Stimulated activated CD4-positive, alpha-beta T cell treated with anti-CD3 and anti-CD28 coated beads, Interleukin-1b, Interleukin-23, amount 100 ng/mL, for 48 hours (primary cell): ENCODE measurements around the gene RASSF9.

Source experiments
- DNase-seq: peaks from one replicate; pipeline ENCODE4 v3.0.0-alpha.2; 2020

RASSF9 gene

DNA sequence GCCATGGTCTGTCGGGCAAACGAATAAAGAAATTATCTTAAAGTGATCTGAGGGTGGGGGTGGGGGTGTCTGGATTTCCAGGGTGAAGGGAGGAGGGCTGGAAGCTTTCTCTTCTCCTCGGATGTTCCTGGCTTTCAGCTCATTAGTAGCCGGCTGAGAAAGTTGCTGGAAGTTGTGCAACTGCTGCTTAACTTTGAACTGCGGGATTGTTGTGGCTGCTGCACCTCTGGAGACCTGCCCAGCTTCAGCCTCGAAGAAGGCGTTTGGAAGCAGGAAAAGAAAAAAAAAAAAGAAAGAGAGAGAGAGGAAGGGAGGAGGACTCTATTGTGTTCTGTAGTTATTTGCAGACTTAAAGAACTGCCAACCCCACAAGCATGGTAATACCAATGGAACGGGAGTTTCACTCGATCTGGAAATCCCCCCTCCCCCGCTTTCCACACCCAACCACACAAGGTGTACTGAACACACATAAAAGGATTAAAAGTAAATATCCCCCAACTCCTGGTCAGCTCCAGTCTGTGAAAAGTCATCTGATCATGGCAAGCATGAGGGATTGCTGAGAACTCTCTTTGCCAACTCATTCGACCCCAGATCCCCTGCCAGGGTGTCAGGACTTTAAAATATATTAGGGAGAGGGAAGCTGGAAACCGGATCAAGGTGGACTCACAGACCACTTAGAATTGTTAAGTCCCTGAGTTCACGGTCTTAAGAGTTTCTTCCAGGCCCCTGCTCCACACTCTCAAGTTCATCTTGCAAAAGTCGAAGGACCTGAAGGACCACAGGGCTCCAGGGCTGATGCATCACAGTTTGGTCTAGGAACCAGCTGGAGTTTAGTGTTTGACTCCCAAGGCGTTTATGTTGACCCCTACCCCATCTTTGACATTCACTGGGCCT, at the start of gene RASSF9:
RASSF9 (minus strand) TSS at position 213 of the 894 bp plus-strand sequence; CDS start at position 5, 208 bp downstream.
- no peak for DNase-seq

DNA sequence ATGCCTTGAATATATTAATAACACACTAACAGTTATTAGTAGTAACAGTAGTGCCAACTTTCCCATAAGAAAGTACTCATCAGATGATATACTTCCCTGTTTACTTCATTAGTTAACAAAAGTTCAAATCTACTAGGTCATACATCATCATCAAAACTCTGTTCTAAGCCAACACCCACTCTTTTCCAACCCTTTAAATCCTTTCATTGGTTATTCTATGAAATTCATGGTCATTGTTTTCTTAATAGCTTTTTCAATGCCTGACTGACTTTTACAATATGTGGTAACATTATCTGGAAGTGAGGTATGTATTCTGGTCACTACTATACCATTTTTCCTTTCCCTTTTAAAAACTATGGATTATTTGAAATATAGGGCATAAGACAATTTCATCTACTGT, 47.6 kb upstream of the RASSF9 start:
- no peak for DNase-seq

DNA sequence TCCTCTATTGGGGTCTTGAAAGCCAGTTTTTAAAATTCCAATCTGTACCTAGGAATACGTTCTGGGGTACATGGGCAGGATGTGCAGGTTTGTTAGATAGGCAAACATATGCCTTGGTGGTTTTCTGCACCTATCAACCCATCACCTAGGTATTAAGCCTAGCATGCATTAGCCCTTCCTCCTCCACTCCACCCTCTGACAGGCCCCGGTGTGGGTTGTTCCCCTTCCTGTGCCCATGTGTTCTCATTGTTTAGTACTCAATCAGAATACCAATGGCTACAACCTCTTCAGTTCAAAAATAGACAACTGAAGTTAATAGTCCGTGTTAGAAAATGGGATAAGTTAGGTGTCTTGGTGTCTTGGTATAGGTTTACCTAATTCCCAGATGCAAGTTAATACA, 41.2 kb upstream of the RASSF9 start:
- DNase-seq = no peak

DNA sequence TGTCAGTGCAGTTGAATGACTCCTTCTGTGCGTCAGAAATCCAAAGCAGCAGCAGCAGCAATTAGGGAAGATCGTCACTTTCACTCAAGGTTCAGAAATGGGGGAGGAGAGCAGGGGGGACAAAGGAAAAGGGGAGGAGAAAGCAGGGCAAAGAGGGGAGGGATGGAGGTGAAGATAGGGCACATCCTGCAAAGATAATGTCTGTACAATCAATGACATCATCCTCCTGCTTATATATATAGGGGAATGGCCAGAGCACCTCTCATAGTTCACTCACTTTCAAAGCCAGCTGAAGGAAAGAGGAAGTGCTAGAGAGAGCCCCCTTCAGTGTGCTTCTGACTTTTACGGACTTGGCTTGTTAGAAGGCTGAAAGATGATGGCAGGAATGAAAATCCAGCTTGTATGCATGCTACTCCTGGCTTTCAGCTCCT, 37.8 kb upstream of the RASSF9 start, which contains the start of gene NTS:
NTS (plus strand) TSS at position 265 of the 431 bp plus-strand sequence; CDS start at position 374, 109 bp downstream.
- DNase-seq = no peak

DNA sequence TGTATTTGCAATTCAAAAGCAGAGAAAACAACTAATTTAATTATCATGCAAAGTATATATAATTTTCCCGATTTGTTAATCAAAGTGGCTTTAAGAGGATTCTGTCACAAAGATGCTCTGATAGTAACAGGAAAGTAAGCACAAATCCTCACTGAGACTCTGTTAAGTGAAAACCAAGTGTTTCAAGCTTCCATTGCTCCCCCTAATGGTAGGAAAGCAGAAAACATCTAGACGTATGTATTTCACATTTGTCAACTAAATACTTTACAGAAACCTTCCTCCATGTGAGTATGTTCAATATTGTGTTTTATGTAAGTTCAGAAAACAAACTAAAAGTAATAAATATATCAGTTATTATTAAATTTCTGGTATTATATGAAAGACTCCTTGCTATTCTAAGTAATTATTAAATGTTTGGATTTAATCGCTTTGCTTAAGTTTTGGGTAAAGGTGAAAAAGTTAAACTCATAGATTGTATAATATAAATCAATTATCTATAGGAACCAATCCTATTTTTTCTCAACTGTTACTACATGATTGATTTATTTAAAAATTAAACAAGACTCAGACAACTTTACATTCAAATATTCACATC, 36.4 kb upstream of the RASSF9 start:
- DNase-seq = no peak

DNA sequence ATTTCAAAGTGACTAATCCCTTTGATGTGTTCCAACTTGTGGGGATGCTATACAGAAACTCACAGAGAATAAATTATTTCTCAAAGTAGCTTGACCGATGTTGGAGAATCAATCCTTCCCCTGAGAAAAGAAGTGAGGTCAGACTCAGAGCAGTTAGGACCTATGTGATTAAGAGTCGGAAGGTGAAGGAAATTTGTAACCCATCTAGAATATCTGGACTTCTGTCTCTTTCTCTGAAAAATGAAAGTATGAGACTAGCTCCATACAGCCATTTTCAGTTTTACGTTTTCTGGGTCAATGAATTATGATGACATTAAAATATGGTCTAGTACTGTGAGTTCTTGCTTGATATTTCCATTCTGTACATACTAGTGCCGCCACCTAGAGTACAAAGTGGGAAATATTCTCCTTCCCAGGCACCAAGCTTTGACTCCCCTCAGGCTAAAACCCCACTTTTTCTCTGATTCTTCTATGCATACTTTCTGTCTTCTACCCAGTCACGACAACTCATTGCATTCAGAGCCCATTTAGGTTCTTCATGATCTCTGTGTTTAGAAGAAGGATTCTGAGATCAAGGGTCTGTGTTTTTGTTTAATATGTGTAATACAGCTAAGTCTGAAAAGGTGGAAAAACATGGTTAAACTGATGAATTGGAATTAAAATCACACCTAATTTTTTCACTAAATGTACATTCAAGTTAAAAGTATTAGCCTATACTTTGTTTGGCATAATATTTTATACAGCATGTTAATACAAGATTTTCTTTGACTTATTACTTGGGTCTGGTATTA, 31.0 kb upstream of the RASSF9 start:
- no peak for DNase-seq

DNA sequence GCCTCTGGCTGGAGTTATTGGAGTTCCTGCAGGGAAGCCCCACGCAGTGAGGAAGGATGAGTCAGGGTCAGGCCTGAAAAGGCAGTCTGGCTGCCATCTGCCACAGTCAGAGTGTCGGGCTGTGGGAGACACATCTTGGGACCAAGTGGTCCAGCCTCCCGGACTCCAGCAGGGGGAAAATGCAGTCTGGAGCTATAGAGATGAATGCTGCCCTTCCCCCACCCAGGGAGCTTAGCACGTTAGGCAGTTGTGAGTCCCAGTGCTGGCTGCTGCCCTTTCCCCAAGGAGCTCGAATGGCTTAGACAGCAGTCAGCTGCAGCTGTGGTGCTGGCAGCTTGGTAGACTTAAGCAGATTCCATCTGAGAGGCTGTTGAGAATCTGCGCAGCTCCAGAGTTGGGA, 29.7 kb upstream of the RASSF9 start:
- no peak for DNase-seq

DNA sequence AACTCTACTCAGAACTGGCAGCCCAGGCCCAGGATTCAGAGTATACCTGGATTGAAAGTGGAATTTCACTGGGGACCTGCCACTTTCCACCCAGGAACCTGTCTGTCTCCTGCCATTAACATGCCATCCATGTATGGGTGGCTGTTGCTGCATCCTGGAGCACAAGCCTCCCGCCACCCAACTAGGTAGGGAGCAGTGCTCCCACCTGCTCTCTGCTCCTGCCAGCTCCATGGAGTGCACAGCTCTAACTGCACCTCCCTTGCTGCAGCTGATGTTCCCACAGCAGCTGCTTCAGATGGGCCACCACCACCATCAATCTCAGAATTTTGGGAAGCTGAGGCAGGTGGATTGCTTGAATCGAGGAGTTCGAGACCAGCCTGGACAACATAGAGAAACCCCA, 20.8 kb upstream of the RASSF9 start:
- DNase-seq = no peak

DNA sequence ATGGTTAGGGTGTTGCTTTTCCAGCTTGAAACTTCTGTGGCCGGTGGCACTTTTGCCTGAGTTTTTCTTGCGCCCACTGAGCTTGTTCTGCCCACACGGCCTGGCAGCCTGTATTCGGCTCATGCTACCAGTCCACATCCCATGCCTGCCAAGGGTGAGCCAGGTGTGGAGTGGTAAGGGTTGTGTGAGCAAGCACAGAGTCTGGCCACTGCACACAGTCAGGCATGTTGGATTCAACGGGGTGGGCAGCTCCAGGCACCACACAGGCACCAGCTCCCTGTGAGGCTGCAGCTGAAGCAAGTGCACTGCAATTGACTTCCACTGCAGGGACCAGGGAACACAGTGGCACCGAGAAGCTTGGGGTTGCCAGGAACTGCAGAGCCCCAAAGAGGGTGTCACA, 19.1 kb upstream of the RASSF9 start:
- no peak for DNase-seq

DNA sequence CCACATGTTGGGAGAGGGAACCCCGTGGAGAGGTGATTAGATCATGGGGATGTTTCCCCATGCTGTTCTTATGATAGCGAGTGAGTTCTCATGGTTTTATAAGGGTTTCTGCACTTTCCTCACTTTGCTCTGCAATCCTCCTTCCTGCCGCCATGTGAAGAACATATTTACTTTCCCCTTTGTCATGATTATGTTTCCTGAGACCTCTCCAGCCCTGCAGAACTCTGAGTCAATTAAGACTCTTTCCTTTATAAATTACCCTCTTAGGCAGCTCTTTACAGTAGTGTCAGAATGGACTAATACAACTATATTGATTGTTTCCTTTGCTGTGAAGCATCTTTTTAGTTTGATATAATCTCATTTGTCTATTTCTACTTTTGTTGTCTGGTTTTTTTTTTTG, 13.1 kb upstream of the RASSF9 start:
- no peak for DNase-seq

DNA sequence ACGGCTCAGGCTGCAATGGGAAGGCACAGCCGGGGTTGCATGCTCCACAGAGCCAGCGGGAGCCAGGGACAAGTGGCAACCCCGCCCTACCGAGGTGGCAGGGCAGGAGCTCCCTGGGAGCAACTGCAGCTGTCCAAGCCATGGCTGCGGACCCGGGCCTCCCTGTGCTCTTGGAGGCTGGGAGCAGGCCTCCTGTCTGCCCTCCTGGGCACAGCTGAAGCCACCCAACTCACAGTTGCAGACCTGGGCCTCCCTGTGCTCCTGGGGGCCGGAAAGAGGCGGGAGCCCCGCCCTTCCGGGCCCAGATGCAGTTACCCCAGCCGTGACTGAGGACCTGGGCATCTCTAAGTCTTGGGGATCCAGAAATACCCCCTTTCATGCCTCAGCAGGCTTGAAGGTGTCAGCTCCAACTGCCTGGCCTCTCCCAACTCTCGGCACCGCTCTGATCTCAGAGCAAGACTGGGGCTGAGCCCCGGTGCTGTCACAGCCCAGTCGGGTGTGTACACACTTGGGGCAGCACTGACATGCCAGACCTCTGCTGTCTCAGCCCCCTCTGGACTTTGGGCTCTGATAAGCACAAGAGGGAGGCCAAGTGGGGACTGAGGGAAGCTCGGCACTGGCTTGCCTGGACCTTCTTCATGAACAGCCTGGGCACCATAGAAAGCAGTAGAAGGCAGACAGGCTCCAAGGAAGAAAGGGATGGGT, 7.5 kb upstream of the RASSF9 start:
- DNase-seq = no peak

DNA sequence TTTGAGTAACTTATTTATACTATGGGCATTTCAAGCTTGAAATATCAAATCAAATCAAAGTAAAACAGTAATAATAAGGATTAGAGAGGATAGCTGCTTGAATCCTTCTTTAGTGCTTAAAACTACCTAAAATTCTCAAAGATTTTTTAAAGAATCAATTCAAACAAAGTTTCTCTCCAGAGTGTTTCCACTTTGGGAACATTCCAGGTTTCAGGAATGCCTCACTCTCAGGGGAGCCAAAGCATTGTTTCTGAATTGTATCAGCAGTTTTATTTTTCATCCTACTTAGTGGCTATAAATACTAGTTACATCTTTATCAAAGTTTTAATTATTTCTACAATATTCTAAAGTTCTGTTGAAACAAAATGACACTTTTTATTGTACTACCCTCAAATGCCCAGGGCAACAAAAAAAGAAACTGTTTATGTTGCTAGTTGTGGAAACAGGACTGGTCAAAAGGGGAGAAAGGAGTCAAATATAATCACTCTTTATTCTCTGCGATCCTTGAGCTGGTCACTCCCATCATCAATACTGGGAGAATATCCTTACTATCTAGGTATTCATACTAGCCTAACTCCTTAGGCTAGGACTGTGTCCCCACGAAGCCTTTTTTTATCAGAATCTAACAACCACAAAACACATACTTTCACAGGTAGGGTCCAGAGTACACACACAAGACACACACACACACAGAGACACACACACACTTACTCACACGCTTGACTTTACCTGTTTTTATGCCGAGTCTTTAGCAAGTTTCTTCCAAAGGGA, 598 bp downstream of the RASSF9 start:
- DNase-seq = no peak

DNA sequence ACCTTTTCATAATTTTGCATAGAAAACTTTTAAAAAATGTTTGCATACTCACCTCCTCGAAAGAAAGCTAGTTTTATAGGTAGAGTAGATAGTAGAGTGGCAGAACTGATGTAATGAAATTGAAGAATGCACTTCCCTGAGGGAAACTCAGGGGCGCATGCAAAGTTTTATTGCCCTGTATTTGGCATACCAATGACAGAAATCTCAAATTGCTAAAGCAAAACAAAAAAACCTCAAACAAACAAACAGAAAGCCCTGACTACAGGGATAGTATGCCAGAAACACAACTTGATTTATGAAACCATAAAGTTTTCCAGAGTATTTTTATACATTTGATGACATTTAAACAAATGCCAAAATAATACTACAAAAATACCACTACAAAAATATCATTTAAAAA, 1.8 kb downstream of the RASSF9 start:
- no peak for DNase-seq

DNA sequence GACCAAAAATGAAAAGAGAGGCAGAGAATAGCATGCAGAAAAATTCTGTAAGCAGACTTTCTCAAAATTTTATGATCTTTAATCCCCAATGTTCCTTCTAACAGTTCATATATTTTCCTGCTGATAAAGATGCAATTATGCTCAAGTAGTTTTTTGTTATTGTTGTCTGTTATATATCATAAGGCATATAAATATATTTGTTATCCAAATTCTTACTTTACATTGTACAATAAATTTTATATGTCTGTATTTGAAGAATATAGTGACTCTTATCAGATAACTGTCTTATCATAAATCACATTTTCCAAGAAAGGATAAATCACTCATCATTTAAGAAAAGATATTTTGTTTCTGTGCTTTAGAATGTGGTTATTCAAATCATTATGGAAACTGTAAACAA, 2.6 kb downstream of the RASSF9 start:
- DNase-seq = no peak

DNA sequence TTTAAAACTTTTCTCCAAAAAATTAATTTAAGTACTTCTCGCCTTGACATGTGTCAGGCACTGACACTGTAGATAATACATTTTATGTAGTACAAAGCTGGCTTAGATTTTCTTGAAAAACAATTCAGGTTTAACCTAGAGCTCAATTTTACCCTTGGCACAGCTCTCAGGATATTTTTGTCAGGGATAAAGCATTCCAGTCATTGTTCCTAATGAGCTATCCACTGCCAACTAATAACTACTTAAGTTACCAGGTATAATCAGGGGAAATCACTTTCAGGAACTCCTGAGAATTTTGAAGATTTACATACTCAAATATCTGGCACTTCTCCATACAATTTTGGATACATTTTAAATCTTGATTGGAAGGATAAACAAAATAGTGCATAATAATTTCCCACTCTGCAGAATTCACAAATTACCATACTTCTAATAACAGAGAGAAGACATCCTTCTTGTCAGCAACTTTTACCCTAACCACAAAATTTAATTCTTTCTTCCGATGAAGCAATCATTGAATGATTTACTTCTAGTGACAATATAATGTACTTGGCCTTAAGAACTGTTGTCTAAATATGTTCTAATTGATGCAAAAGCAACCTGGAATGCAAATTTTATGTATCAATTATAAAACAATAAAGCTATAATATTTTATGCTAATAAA, 4.8 kb downstream of the RASSF9 start:
- DNase-seq = no peak

DNA sequence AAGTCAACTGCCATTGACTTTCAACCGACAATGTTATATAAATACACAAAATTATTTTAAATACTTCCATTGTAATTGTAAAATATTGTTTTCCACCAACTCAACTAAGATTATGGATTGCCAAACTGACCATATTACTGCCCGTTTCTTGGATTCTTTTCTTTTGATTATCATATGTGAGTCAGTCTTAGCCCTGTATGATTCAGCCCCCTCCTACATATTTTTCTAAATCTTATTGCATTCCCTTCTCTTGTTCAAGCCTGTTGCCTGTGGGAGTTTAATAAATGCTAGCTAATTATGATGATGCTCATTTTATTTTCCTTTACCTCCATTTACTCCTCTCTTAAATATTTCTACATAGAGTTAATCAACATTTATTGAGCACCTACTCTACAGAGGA, 6.8 kb downstream of the RASSF9 start:
- DNase-seq = no peak

DNA sequence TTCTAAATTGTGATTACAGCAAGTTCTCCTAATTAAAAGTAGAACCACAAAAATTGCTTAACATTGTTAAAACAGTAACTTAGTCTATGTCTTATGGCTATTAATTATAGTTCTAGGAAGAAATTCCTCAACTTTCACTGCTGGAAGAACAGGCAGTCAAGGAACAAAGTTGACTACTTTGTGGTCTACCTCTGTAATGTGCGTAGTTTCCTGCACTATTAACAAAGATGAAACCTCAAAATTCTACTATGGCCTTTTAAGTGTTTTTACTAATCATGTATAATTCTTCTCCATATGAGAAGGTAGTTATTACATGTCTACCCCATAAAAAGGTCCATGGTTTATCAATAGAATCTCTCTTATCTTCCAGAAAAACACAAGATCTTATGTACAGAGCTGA, 7.6 kb downstream of the RASSF9 start:
- no peak for DNase-seq

DNA sequence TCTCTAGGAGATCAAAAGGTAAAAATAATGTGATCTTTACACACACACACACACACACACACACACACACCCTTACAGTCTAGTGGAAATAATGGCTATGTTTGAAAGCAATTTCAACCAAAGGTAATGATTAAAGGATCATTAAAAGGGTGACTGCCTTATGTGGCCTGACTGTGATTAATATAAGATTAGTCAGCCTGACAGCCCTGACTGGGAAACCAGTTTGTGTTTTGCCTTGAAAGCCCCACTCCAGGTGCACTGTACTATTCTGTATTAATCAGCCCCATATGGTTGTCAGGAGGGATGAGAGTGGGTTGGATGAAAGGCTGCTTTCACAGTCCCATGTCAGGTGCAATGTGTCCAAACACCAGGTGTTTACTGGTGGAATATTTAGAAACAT, 10.5 kb downstream of the RASSF9 start:
- no peak for DNase-seq

DNA sequence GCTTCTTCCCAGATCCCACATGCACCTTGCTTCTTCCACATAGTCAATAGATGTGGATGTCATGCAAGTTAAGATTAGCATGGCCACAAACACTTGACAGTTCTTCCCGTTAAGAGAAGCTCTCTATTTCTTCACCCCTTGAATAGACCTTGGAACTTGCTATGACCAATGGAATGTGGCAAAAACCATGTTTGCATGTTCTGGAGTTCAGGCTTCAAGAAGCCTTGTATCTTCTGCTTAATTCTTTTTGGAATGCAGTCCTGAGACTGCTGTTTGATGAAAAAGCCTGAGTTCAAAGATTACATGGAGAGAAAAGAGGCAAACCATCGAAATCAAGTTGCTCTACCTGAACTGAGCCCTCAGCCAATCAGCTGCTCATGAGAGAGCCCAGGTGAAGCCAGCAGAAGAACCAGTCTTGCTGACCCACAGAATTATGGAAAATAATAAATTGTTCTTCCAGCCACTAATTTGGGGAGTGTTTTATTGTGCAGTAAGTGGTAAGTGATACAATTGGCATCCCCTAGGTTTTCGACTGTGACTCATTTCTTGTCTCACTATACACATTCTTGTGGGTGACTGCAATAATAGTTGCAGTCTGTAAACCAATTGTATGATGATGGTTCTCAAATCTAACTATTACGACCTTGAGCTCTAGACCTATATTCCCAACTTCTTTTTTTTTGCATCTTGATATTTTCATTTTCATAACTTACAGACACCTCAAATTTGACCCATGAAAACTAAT, 12.6 kb downstream of the RASSF9 start:
- no peak for DNase-seq

DNA sequence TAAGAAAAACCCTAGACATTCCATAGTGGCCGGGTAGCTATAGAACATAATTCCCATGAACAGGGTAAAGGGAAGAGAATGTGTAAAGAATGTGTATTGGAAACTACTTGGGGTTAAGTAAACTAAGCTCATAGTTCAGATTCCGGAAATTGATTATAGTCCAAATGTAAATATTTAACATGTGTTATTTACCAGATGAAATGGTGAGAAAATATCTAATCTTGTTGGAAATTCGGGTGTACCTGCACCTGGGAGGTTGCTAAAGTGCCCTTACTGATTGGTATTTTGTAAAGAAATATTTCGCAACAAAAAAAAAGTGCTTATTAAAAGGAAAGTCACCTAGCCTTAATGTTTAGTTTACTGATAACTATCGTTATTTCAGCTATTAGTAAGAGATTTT, 14.4 kb downstream of the RASSF9 start:
- DNase-seq = no peak

DNA sequence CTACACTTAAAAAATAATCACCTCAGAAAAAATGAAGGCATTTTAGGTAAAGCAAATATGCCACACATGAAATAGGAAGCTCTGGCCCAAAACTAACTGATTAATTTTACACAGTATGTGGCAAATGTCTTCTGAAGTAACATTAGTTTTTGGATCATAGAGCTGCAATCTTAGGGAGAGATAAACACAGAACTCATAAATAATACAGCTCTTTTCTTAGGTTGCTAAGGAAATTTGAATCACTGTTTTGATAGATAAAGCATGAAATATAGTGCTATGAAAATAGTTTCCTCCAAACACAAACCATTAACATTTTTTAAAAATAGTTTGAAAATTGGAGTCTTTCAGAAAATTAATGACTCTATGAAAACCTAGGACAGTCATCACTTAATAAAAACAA, 15.0 kb downstream of the RASSF9 start:
- DNase-seq = no peak
